ENCODE results near the gene RALGPS1. TPM values are rescaled to one million over a fixed set of nuclear protein-coding genes. Genes with fewer than 3 reads are reported as not detected.
"Not testable (repeated sequence)": the region's sequence is repeated elsewhere in the genome, so short reads cannot be mapped to it uniquely, and the experiment has no call there.

The RALGPS1 gene
- total RNA-seq, 1 experiment from 2014 or later, result 0.57 TPM

DNA sequence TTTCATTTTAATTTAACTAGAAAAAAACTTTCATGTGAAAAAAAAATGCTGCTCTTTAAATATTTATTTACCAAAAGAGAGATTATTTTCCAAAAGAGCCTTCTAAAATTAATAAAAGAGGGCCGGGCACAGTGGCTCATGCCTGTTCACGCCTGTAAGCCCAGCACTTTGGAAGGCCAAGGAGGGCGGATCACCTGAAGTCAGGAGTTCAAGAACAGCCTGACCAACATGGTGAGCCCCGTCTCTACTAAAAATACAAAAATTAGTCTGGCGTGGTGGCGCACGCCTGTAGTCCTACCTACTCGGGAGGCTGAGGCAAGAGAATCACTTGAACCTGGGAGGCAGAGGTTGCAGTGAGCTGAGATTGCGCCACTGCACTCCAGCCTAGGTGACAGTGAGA, 256.8 kb downstream of the RALGPS1 start:
- not testable (repeated sequence) for DNase-seq (ENCODE audit: low read depth)

DNA sequence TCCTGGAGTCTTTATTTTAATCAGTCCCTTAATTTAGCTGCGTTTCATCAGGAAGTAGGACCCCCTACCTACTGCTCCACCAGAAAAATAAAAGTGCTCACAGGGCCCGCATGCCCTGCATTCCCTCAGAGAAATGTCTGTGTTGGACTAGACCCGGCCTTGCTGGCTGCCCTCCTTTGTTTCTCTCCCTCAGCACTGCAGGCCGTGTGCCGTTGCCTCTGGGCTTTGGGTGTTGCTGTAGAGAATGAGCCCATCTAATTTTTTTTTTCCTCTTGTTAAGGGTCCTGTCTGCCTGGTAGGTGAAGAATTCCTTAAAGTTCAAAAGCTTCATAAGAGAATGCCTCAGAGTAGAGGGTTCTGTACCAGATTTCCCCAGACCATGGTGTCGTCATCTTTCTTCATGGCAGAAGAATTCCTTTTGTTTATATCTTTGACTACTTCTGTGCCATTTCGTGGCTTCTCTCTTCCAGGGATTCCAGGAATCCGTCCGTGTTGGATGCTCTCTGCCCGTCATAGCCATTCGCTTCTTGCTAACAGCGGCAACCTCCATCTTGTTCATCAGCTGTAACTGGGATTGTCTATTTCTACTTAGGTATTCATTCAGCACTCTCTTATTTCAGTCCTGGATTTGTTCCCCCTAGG, 257.6 kb downstream of the RALGPS1 start:
- DNase-seq (ENCODE audit: low read depth), result no peak

DNA sequence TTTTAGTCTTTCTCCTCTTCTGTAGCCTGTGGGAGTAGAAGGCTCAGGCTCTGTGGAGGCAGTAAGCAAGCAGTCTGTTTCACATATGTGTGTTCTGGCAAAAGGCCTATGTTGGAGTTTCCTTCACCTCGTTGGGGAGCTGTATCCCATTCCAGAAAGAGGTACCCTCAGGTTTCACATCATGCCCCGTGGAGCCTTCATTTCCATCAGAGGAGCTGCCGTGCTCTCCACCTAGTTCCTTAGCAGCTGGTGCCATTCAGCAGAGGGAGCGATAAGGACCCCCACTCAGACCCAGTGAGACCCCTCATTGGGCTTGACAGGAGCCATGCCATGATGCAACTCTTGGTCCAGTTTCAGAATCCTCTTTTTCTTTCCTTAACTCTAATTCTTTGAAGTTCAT, 258.5 kb downstream of the RALGPS1 start:
- no peak for DNase-seq (ENCODE audit: low read depth)

DNA sequence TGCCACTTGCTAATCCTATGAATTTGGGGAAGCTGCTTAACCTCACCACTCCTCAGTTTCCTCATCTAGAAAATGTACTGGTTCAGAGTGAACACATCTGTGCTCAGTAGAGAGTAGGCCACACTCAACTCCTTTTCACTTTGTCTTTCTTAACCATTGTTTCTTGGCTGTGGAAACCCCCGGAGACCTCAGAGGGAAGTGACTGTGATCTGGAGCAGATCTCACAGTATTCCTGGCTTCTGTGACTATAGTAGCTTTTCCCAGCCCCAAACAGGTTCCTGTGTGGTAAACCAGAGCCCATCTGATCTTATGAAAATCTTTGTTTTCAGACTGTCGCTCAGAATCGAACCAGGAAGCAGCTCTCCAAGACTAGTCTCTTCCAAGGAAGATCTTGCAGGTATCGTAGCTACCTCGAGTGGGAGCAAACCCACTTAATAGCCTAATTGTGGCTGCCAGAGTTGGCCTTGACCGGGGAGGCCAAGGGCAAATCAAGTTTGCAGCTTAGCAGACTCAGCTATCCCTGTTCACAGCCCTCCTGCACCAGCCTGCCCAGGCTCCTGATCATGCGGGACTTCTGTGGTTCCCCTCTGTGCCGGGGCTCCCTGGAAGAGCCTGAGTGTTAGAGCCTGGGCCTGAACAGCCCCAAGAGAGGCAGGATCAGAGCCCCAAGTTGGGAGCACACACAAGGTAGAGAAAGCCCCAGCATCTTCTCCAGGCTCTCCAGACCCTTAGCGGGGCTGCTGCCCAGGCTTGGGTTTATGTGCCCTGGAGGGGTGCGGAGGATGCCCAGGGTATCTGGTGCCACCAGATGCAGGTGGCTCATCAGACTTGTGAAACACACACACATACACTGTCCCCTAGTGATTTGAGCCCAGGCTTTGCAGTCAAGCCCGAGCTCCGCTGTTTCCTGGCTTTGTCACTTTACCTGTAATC, 260.1 kb downstream of the RALGPS1 start:
- no peak for DNase-seq (ENCODE audit: low read depth)

DNA sequence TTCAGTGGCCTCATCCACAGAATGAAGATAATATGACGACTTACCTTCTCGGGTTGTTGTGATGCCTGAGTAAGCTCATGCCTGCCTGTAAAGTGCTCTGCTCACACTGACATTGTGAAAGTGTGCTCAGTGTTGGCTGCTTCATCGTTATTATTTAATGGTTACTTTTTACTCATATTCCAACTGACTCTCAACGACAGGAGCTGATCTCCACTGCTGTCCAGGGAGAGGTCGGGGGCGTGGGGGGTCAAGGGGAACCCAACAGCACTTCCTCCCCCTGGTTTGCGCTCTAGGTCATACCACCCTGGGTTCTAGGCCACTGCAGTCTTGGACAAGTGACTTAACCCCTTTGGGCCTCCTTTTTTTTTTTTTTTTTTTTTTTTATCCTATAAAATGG, 260.7 kb downstream of the RALGPS1 start:
- no peak for DNase-seq (ENCODE audit: low read depth)

DNA sequence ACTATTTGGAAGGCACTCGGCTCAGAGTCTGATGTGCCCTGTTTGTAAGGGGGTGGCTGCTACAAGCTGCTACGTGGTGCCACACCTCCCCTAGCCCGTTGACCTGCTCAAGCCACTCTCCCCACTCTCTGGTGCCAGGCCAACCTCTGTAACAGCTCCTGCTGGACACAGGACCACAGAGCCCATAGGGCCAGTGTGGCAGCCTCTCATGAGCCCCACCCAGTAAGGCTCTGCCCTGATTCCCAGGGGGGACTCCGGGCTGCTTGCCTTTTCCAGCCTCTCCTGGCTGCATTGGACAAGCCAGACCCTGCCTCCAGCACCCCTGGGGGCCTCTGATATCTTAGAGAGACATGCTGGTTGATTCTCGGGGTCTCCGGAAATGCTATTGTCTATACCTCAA, 261.2 kb downstream of the RALGPS1 start:
- no peak for DNase-seq (ENCODE audit: low read depth)

DNA sequence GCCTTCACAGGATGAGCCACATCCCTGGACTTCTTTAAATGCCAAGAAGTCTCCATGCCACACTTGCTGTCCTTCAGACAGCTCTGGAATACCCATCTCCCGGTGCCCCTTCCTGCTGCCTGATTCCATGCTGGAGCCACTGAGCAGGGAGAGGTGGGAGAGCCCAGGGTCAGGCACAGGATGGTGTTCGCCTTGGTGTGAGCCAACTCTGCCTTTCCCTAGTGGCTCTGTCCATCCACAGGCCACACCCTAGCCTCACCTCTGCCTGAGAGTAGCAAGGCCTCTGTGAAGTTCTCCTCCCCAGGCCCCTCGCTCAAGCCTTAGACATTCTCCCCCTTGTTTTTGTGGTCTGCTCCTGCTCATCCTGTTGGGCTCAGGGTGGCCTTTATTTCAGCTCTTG, 262.0 kb downstream of the RALGPS1 start:
- no peak for DNase-seq (ENCODE audit: low read depth)

DNA sequence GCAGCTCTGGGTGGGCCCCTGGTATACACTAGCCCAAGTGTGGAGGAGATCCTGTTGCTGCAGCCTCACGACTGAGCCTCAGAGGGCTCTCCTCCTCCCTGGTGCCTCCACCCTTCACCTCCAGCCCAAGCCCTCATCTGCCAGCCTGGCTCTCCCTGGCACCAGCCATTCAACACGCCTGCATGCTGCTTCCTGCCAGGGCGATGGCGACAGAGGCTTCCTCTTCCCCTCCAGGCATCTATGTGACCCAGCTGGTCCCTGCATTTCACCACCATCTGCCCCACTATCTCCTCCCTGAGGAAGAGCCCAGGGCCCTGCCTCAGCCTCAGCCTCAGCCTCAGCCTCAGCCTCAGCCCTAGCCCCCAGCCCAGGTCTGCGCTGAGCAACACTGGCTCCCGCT, 262.6 kb downstream of the RALGPS1 start:
- no peak for DNase-seq (ENCODE audit: low read depth)

DNA sequence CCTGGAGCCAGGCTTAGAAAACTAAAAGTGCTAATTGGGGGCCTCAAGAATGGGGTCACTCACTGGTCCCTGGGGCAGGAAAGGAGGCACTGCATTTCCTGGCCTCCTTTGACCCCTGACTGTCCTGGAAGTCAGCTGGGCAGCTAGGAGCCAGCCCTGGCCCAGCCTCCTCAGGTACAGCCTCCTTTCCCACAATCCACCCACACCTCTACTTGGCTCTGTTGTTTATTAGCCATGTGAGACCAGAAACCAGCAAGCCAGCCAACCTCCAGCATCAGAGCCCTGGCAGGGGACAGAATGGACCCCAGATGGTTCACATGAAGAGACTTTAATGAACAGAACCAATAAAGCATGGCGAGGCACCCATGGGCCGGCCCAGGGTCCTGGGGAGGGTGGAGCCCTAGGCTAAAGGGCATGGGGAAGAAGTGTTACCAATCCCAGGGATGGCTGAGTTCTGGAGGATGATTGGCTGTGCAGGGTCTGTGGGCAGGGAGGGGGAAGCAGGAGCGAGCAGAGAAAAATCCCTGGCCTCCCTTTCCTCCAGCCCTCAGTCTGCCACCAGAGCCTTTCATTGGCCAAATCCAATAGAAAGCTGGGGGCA, 263.2 kb downstream of the RALGPS1 start:
- DNase-seq (ENCODE audit: low read depth), result no peak

DNA sequence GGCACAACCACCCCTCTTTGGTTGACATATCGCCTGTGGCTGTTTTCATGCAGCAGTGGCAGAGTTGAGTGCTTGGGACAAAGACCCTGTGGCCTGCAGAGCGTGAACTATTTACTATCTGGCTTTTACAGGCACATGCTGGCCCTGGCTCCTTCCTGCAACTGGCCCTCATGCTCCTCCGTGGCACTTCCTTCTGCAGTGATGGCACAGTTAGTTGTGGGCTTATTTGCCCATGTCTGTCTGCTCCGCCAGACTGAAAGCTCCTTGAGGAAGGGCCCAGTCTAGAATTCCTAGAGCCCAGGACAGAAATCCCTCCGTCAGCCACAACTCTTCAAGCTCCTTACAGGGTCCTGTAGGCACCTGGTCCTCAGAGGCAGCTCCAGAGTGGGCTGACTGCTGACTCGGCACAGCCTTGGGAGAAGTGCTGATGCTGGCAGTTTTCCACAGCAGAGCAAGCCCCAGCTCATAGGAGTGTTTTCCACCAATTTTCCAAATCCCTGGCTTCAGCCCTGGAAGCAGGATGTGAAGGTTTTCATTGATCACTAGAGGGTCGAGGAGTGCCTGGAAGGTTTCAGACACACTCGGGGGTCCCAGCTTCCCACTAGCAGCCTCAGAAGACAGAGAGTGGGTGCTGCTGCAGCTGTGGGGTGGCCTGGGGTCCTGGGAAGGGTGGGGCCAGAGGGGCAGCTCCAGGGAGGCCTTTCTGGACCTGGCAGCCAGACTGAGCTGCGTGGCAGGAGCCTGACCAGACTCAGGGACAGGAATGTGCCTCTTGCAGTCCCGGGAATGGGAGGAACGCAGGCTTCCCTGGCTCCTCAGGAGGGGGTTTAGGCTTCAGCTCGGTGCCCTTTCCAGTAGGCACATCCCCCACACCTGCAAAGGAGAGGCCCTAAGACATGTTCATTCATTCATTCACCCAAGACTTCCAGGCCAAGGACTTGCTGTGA, 264.4 kb downstream of the RALGPS1 start:
- no peak for DNase-seq (ENCODE audit: low read depth)

DNA sequence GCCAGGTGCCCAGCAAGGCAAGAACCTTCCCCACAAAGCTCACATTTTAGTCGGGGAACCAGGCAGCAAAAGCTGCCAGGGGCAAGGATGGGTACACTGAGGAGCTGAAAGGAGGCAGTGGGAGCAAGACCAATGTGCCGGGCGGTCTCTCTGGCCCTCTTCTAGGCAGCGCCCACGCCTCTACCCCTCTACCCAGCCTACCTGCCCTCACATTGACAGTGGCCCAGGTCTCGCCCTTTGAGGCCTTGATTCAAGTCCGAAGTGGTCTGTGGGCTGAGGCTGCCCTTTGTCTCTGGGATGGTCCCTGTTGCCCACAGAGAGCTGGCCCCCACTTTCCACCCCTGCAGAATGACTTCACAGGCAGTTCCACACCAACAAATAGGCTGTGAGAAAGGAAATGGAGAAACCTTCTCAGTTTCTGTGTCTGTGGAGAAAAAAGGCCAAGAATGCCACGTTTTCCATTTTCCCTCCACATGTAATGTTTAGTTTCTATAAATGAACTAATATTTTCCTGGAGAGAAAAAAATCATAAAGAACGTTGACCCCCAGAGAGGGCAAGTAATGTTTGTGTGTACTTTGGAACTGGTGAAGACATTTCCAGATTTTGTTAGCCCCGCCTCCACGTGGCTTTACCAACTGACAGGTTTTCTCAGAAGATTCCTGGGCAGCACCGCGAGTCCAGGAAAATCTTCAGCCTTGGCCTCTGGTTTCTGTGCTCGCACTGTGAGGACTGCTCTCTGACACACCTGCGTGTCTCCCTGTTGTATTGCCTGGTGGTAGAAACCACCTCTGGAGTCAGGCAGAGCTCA, 265.3 kb downstream of the RALGPS1 start:
- DNase-seq (ENCODE audit: low read depth), result no peak

DNA sequence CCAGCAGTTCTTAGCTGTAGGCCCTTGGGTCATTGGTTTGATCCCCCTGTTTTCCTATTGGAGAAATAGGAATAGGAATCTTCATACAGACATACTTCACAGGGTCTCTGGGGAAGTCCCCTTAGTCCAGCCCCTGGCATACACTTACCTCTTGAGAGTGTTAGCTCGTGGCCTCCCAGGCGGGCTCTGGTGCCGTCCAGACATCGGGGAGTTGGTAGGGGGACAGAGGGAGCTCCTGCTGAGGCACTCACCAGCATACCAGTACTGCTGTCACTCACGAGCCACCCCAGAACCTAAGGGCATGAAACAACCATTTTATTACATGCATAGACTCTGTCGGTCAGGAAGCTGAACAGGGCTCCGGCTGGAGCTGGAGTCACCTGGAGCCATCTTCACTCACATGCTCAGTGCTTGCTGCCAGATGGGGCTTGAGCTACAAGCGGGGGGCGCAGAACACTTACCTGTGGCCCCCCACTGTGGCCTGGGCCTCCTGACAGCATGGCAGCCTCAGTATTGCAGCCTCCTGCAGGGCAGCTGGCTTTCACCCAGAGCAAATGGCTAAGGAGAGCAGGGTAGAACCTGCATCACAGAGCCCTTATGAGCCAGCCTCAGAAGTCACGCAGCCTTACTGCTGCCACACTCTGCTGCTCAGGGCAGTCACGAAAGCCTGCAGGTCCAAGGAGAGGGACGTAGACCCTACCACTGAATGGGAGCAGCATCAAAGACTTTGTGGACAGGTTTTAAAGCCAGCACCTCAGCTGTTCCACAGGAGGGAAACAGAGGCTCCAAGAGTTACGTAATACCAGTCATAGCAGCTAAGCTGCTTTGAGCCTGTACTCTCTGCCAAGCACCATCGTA, 266.1 kb downstream of the RALGPS1 start:
- no peak for DNase-seq (ENCODE audit: low read depth)

DNA sequence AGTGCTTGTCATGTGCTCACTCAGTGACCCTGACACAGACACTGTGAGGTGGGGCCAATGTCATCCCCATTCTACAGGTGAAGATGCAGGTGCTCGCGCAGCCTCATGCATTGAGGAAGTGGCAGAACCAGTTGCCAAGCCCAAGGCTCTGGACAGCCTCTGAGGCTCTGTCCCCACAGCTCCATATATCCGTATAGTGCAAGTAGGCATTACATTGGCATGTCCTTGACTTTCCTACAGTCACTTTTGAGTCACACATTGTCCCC, 266.7 kb downstream of the RALGPS1 start:
- DNase-seq (ENCODE audit: low read depth), result no peak

DNA sequence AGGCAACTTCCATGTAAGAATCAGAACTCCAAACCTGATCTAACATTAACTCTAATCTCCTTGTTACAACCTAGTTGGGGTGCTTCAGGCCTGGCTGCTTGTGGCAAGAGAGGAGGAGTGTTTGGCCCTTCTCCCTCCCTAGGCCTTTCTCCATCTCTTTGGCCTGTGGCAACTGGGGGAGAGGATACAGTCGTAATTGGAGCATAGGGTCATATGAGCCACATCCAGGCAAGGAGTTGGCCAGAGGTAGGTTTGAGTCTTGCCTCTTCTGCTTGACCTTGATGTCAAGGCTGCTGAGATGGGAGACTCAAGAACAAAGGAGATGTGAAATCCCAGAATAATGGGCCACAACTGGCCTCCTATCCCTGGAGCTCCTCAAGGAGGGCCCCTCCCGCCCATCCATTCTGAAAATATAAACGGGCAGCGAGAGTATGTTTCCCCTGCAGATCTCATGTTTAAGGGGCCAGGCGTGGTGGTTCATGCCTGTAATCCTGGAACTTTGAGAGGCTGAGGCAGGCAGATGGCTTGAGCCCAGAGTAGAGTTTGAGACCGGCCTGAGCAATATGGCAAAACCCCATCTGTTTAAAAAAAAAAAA, 267.1 kb downstream of the RALGPS1 start:
- no peak for DNase-seq (ENCODE audit: low read depth)

DNA sequence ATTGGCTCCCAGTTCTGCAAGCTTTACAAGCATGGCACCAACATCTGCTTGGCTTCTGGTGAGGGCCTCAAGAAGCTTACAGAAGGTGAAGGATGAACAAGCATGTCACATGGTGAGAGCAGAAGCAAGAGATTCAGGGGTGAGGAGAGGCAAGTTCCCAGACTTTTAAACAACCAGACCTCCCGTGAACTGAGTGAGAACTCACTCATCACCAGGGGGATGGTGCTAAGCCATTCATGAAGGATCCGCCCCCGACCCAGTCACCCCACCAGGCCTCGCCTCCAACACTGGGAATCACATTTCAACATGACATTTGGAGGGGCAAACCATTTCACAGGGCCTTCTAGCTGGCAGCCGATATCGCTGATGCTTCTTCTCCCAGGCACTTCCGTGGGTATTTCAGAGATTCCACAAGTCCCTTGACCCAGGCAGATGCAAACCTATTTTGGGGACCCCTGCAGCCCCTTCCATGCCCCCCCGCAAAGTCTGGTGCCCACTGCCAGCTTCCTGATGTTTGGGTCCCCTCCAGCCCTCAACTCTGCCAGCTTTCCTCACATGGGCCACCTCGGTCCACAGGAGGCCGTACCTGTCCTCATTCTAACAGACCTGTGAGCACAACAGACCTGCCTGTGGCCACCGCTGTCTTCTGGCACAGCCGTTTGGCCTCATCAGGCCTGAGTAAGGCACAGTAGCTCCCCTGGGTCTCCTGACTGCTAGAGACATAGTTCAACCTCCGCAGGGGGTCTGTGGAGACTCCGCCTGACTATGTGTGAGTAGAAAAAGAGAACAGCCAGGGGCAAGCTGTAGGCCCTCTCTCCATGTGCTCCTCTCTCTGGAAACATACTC, 268.5 kb downstream of the RALGPS1 start:
- DNase-seq (ENCODE audit: low read depth), result no peak

DNA sequence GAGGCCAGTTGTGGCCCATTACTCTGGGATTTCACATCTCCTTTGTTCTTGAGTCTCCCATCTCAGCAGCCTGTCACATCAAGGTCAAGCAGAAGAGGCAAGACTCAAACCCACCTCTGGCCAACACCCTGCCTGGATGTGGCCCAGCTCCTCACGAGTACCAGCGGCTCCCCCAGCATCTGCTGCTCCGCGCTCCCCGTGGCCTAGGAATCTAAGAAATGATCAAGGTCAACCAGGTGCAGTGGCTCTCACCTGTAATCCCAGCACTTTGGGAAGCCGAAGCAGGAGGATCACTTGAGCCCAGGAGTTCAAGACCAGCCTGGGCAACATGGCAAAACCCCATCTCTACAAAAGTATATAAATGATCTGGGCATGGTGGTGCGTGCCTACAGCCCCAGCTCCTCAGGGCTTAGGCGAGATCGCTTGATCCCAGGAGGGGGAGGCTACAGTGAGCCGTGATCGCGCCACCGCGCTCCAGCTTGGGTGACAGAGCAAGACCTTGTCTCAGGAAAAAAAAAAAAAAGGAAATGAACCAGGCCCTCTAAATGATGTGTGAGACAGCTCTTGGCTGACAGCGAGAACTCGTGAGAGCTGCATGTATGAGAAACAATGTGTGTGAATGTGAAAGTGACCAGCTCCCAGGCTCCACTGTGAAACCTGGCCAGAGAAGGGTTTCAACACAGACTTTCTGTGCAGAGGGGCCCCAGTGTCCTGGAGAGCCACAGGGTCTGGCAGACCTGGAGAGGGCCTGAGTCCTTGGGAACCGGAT, 269.4 kb downstream of the RALGPS1 start:
- no peak for DNase-seq (ENCODE audit: low read depth)

DNA sequence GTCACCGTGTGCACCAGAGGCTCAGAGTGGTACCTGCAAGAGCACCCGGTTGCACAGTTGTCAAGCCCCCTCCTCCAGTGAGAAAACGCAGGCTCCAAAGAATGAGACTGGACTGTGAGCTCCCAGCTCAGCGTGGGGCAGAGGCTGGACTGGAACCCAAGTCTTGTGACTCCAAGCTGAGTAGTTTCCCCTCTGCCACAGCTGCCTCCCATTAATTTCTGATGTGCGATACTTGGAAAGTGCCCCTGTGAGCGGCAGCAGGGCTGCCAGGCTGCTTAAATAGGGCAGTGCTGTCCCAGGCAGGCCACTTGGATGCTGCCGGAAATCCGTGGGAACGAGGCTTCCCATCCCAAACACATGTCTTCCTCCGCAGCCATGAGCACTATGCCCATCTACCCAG, 270.1 kb downstream of the RALGPS1 start:
- no peak for DNase-seq (ENCODE audit: low read depth)

DNA sequence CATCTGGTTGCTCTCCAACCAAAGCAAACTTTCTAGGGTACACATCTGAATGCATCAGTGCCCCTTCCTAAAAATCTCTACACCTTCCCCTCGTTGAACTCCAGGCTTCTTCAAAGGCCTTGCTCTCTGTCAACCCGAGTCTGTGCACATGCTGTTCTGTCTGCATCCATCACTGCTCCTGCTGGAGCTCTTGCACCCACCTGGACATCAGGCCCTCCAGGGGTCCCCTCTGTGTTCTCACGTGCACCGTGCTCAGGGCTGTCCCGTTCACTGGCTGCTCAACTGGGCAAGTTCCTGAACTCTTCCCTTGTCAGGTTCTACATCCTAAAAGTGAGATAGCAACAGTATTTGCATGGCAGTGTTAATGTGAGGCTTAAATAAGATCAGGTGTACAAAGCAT, 270.6 kb downstream of the RALGPS1 start:
- DNase-seq (ENCODE audit: low read depth), result no peak
